Measurements from ENCODE around the gene FADS2. TPM values are rescaled to one million over a fixed set of nuclear protein-coding genes. Genes with fewer than 3 reads are reported as not detected.

The FADS2 gene
- polyA plus RNA-seq, 2 of the 4 experiments (the other 2 are of a cell fraction) = 215 to 391 TPM

GRCh38 chr11:61911128-61911700 lies 83.1 kb downstream of the FADS2 start:
- Histone ChIP-seq H3K4me3 (no peak overlapping the region), H3K4me2 (no peak overlapping the region), H3K27ac (0 out of 6 replicates have a peak overlapping the region, but pooled peaks of 1 of the 2 experiments have one; percentile 13), H3K4me1 (no peaks in the 10 kb centered on the region), H3K9me3 (no peaks in the 10 kb centered on the region)
- TF ChIP-seq MAFK (IDR thresholded peaks at IDR 0.05; ENCODE audit: partially characterized antibody) (no peak), CEBPB (IDR thresholded peaks at IDR 0.05) (no peak), MAZ (IDR thresholded peaks at IDR 0.05; ENCODE audit: borderline replicate concordance, low read depth, low read length) (no peak), TP53 (CRISPR knock-in tag; IDR thresholded peaks at IDR 0.05) (no peak), SREBF2 (IDR thresholded peaks at IDR 0.05) (no peak), EP300 (IDR thresholded peaks at IDR 0.05) (no peak), HEYL (CRISPR knock-in tag; IDR thresholded peaks at IDR 0.05) (no peak), FOSB (CRISPR knock-in tag; IDR thresholded peaks at IDR 0.05) (no peak), RNF2 (IDR thresholded peaks at IDR 0.05; ENCODE audit: borderline replicate concordance, low read depth) (no peak), JUNB (IDR thresholded peaks at IDR 0.05) (no peak), HOXB5 (CRISPR knock-in tag; IDR thresholded peaks at IDR 0.05) (no peak), NFE2L2 (conservative IDR thresholded peaks at IDR 0.05; ENCODE audit: low read length) (no peak), ZSCAN20 (CRISPR knock-in tag; IDR thresholded peaks at IDR 0.05) (no peak), ZC3H11A (IDR thresholded peaks at IDR 0.05) (no peak), ZFP36 (IDR thresholded peaks at IDR 0.05; ENCODE audit: borderline replicate concordance, partially characterized antibody) (no peak), HDAC2 (IDR thresholded peaks at IDR 0.05) (no peak), NR3C1 (IDR thresholded peaks at IDR 0.05) (no peak), CTCF (IDR thresholded peaks at IDR 0.05) (no peak), USF2 (IDR thresholded peaks at IDR 0.05) (no peak), ESRRA (IDR thresholded peaks at IDR 0.05; ENCODE audit: borderline replicate concordance, low read length) (no peak)
- 75% methylated on average over 7 of the region's 7 CpGs for WGBS (ENCODE audit: missing lambda C conversion rate)
- POLR2A ChIA-PET = no interaction called here
- CTCF ChIA-PET = interaction anchor here (2.3 to 19.8 kb wide), 3 partner anchors 12 to 197 kb away, joined by 10 to 565 read pairs (median 198); partner anchors contain the start of gene BEST1
- ATAC-seq (no peak), FAIRE-seq (no peak), DNase-seq (ENCODE audit: low read depth in 1 of 2, low spot score in 1 of 2) (no peak)

- TF ChIP-seq RNF2 (IDR thresholded peaks at IDR 0.05; ENCODE audit: borderline replicate concordance, low read depth) (no peak), BHLHE40 (IDR thresholded peaks at IDR 0.05; ENCODE audit: low read depth, low read length) (no peak), ATOH8 (CRISPR knock-in tag; IDR thresholded peaks at IDR 0.05; ENCODE audit: low read depth) (no peak)
- Histone ChIP-seq H3K4me1 (peaks cover 5% of the 10 kb centered on the region; the same call in 1 of the 3 replicates), H3K9me3 (no peaks in the 10 kb centered on the region), H3K4me2 (no peak overlapping the region), H3K27ac (no peak overlapping the region), H3K4me3 (no peak overlapping the region)
- ChIA-PET CTCF (interaction anchor here (2.3 to 19.8 kb wide), 4 partner anchors 13 to 196 kb away, joined by 10 to 565 read pairs (median 104); partner anchors contain the start of gene BEST1), POLR2A (no interaction called here)
- 85% methylated on average over 17 of the region's 17 CpGs for WGBS (ENCODE audit: missing lambda C conversion rate)
- FAIRE-seq (no peak), DNase-seq (ENCODE audit: low read depth in 1 of 2, low spot score in 1 of 2) (no peak), ATAC-seq (no peak)
Measured at GRCh38 chr11:61911701-61912529, 83.8 kb downstream of the FADS2 start.

Data from A549 (cell line).